ENCODE measurements around the gene HECA. TPM values are rescaled to one million over a fixed set of nuclear protein-coding genes. Genes with fewer than 3 reads are reported as not detected.
"Not testable (repeated sequence)": the region's sequence is repeated elsewhere in the genome, so short reads cannot be mapped to it uniquely, and the experiment has no call there.

The HECA gene
- total and polyA plus RNA-seq, 4 donors, result 2.3 to 11.1 (median 5.9) TPM

DNA sequence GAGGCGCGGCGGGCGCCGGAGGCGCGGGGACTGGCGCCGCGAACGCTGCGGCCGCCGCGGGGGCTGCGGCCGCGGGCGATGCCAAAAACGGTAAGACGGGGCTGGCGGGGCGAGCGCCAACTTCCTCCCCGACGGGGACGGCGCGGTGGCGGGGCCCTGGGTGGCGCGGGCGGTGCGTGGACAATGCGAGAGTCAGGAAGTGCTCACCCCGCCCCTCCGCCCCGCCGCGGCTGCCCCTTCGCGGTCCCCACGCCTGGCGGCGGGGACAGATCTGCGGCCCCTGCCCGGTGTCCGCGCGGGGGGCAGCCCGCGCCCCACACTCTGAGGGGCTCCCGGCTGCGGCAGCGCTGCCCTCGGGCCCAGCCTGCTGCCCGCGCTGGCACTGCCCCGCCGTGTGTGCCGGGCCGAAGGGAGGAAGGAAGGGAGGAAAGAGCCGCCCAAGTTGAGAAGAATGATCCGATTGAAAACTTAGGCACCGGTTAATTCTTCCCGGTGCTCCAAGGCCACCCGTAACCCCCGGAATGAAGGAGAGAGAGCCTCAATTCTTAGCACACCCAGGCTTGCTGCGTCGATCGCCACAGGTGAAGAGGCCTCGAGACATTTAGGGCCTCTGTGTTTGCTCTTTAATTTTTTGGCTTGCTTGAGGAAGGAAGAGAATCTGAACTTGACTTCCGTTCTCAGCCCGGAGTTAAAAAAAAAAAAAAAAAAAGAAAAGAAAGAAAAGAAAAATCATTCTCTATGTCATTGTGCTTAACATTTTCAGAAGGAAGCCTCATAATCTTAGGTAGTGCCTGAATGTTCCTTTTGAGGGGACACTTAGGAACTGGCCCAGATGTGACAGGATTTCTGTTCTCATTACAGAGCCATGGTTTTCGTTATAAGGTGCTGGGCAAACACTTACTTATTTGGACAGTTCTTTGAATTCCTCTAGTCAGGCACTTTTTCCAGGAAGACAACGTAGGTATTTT lies 982 bp downstream of the HECA start:
- TF ChIP-seq HNF4G (IDR thresholded peaks at IDR 0.05), result no peak
- peak in 1 of 2 donors; percentile 7 for TF ChIP-seq RAD21 (IDR thresholded peaks at IDR 0.05)
- TF ChIP-seq GABPA (IDR thresholded peaks at IDR 0.05 in 1 of 2, conservative IDR thresholded peaks at IDR 0.05 in 1 of 2), result no peak
- H3K4me3 ChIP-seq (ENCODE audit: low read depth in 1 of 3, low read length in 3 of 3), result peak overlapping the region; percentile 36 to 98 (median 72)
- WGBS, result 1% methylated on average over 76 of the region's 76 CpGs
- no peaks in the 10 kb centered on the region for H3K36me3 ChIP-seq (ENCODE audit: control insufficient read depth in 4 of 4, insufficient read depth in 3 of 4, low read depth in 1 of 4, low read length in 3 of 4)
- H3K9ac ChIP-seq (ENCODE audit: low read depth in 1 of 2, low read length in 2 of 2), result peak overlapping the region; percentile 17 to 90
- peaks cover 3 to 9% (median 4%) of the 10 kb centered on the region in 4 donors for H3K4me1 ChIP-seq (ENCODE audit: control insufficient read depth in 4 of 4, insufficient read depth in 4 of 4, low read length in 3 of 4)
- DNase-seq (ENCODE audit: low spot score), result peak; percentile 69
- H3K9me3 ChIP-seq (ENCODE audit: control insufficient read depth in 4 of 4, low read length in 3 of 4), result no peaks in the 10 kb centered on the region
- peak overlapping the region; percentile 85 to 87 for H3K27ac ChIP-seq (ENCODE audit: low read depth in 1 of 2, low read length in 2 of 2)
- H3K27me3 ChIP-seq (ENCODE audit: control insufficient read depth in 4 of 4, insufficient read depth in 4 of 4, low read length in 3 of 4), result no peaks in the 10 kb centered on the region

DNA sequence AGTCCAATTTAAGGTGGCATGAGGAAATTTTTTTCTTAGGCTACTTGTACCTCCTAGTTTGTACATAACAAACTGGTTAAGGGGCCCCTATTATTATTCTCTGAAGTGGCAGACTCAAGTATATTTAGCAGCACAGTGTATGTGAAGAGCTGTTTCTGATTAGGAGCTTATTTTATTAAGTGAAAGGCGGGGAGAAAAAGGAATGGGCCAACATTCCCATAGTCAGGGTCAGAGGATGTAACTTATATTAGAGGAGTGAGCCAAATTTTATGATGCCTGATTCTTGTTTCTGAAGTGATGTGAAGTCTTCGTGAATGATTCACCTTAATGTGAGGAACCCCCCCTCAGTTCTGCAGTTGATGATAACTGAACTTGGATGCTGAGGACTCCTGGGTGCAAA lies 2.8 kb downstream of the HECA start:
- no peak overlapping the region for H3K9ac ChIP-seq (ENCODE audit: low read depth in 1 of 2, low read length in 2 of 2)
- DNase-seq (ENCODE audit: low spot score), result no peak
- WGBS, result 86% methylated on average over 2 of the region's 2 CpGs
- peaks cover 3 to 9% (median 4%) of the 10 kb centered on the region in 4 donors for H3K4me1 ChIP-seq (ENCODE audit: control insufficient read depth in 4 of 4, insufficient read depth in 4 of 4, low read length in 3 of 4)
- H3K36me3 ChIP-seq (ENCODE audit: control insufficient read depth in 4 of 4, insufficient read depth in 3 of 4, low read depth in 1 of 4, low read length in 3 of 4), result no peaks in the 10 kb centered on the region
- no peak for TF ChIP-seq EGR1 (IDR thresholded peaks at IDR 0.05; ENCODE audit: low read depth in 2 of 2)
- TF ChIP-seq, protein P1, sequence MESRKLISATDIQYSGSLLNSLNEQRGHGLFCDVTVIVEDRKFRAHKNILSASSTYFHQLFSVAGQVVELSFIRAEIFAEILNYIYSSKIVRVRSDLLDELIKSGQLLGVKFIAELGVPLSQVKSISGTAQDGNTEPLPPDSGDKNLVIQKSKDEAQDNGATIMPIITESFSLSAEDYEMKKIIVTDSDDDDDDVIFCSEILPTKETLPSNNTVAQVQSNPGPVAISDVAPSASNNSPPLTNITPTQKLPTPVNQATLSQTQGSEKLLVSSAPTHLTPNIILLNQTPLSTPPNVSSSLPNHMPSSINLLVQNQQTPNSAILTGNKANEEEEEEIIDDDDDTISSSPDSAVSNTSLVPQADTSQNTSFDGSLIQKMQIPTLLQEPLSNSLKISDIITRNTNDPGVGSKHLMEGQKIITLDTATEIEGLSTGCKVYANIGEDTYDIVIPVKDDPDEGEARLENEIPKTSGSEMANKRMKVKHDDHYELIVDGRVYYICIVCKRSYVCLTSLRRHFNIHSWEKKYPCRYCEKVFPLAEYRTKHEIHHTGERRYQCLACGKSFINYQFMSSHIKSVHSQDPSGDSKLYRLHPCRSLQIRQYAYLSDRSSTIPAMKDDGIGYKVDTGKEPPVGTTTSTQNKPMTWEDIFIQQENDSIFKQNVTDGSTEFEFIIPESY (IDR thresholded peaks at IDR 0.05), result no peak
- TF ChIP-seq FOXA1 (IDR thresholded peaks at IDR 0.05), result no peak
- no peak for TF ChIP-seq NR2F2 (IDR thresholded peaks at IDR 0.05)
- TF ChIP-seq, protein P2, sequence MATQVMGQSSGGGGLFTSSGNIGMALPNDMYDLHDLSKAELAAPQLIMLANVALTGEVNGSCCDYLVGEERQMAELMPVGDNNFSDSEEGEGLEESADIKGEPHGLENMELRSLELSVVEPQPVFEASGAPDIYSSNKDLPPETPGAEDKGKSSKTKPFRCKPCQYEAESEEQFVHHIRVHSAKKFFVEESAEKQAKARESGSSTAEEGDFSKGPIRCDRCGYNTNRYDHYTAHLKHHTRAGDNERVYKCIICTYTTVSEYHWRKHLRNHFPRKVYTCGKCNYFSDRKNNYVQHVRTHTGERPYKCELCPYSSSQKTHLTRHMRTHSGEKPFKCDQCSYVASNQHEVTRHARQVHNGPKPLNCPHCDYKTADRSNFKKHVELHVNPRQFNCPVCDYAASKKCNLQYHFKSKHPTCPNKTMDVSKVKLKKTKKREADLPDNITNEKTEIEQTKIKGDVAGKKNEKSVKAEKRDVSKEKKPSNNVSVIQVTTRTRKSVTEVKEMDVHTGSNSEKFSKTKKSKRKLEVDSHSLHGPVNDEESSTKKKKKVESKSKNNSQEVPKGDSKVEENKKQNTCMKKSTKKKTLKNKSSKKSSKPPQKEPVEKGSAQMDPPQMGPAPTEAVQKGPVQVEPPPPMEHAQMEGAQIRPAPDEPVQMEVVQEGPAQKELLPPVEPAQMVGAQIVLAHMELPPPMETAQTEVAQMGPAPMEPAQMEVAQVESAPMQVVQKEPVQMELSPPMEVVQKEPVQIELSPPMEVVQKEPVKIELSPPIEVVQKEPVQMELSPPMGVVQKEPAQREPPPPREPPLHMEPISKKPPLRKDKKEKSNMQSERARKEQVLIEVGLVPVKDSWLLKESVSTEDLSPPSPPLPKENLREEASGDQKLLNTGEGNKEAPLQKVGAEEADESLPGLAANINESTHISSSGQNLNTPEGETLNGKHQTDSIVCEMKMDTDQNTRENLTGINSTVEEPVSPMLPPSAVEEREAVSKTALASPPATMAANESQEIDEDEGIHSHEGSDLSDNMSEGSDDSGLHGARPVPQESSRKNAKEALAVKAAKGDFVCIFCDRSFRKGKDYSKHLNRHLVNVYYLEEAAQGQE (IDR thresholded peaks at IDR 0.05), result no peak
- TF ChIP-seq TAF1 (conservative IDR thresholded peaks at IDR 0.05), result no peak
- TF ChIP-seq GABPA (IDR thresholded peaks at IDR 0.05 in 1 of 2, conservative IDR thresholded peaks at IDR 0.05 in 1 of 2), result no peak
- no peak for TF ChIP-seq HNF4G (IDR thresholded peaks at IDR 0.05)
- TF ChIP-seq FOXA2 (IDR thresholded peaks at IDR 0.05), result no peak
- TF ChIP-seq, protein P3, sequence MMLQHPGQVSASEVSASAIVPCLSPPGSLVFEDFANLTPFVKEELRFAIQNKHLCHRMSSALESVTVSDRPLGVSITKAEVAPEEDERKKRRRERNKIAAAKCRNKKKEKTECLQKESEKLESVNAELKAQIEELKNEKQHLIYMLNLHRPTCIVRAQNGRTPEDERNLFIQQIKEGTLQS (IDR thresholded peaks at IDR 0.05), result no peak
- no peak for TF ChIP-seq HNF4A (conservative IDR thresholded peaks at IDR 0.05)
- no peak overlapping the region for H3K4me3 ChIP-seq (ENCODE audit: low read depth in 1 of 3, low read length in 3 of 3)
- H3K27me3 ChIP-seq (ENCODE audit: control insufficient read depth in 4 of 4, insufficient read depth in 4 of 4, low read length in 3 of 4), result no peaks in the 10 kb centered on the region
- H3K27ac ChIP-seq (ENCODE audit: low read depth in 1 of 2, low read length in 2 of 2), result no peak overlapping the region
- no peaks in the 10 kb centered on the region for H3K9me3 ChIP-seq (ENCODE audit: control insufficient read depth in 4 of 4, low read length in 3 of 4)

DNA sequence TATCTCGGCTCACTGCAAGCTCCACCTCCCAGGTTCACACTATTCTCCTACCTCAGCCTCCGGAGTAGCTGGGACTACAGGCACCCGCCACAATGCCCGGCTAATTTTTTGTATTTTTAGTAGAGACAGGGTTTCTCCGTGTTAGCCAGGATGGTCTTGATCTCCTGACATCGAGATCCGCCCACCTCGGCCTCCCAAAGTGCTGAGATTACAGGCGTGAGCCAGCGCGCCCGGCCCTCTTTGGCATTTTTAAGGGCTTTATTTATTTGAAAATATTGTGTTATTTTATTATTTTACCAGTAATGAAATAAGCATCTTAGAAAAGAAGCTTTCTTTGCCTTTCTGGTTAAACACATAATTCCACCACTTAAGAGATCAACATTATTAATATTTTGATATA lies 6.0 kb downstream of the HECA start:
- H3K27ac ChIP-seq (ENCODE audit: low read depth in 1 of 2, low read length in 2 of 2); H3K4me1 ChIP-seq (ENCODE audit: control insufficient read depth in 4 of 4, insufficient read depth in 4 of 4, low read length in 3 of 4): not testable (repeated sequence)
- WGBS, result 94% methylated on average over 12 of the region's 12 CpGs

More for the DNA sequence above, 6.0 kb downstream of the HECA start:
- not testable (repeated sequence) for H3K9ac ChIP-seq (ENCODE audit: low read depth in 1 of 2, low read length in 2 of 2); H3K9me3 ChIP-seq (ENCODE audit: control insufficient read depth in 4 of 4, low read length in 3 of 4); H3K27me3 ChIP-seq (ENCODE audit: control insufficient read depth in 4 of 4, insufficient read depth in 4 of 4, low read length in 3 of 4); H3K36me3 ChIP-seq (ENCODE audit: control insufficient read depth in 4 of 4, insufficient read depth in 3 of 4, low read depth in 1 of 4, low read length in 3 of 4); DNase-seq (ENCODE audit: low spot score); H3K4me3 ChIP-seq (ENCODE audit: low read depth in 1 of 3, low read length in 3 of 3)
